Prostate gland (tissue), 2 donors: ENCODE results near the gene M1AP.

Experiments
- POLR2A ChIP-seq: fragments of 450-650 bp; IDR thresholded peaks from one replicate; pipeline ENCODE4 v1.6.1; 2016; ENCODE audit warnings: antibody characterized with exemption, mild to moderate bottlenecking
- POLR2AphosphoS5 ChIP-seq: sonication (generic); formaldehyde crosslinking; IDR thresholded peaks from one replicate; pipeline ENCODE4 v1.6.1; 2017; ENCODE audit warnings: antibody characterized with exemption
- TF ChIP-seq, protein P1 (sequence below), 4 experiments: fragments of 200-600 bp in 2 of 4; fragments of 450-650 bp in 2 of 4; sonication (generic) in 2 of 4; IDR thresholded peaks; 1 replicate in 3 of 4; 2 replicates in 1 of 4; pipeline ENCODE4 v1.5.1; 2016 to 2019; ENCODE audit warnings: antibody characterized with exemption in 4 of 4, mild to moderate bottlenecking in 2 of 4, moderate library complexity in 2 of 4

DNA sequence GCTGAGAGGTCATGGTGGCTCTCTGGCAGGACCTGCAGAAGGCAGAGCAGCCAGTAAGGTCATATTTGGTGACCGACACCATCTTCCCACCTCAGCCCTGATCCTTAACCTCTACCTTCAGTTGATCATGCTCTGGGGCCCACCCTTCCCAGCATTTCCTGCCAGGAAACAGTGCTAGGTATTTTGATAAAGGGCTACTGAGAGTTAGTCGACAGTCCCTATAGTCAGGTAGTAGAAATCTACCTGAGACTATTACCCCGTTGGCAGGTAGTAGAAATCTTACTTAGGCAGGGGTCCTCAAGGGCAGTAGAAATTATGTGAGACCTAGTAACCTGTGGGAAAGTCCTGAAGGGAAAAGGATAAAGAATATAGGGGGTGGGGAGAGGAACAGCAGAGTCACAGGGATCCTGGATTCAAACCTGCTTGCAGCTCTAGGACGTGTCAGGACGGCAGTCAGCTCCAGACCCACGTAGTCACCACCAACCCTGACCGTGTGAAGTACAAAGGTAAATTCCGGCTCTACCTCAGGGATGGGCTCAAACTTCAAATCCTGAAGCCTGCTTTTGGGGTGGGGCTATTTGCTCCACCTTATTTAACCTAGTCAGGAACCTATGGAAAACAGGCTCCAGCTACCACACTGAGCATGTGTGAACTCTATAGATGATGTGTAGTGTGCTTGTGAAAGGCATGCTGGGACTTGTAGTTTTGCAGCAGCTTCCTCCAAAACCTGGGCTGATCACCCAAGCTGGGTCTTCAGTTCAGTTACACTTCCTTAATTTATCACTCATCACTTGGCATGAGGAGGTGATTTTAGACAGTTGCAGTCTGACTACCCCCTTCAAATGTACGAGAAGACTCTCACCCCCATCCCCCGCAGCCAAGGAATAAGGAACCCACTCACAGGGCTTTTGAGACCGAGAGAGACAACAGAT lies 122.1 kb downstream of the M1AP start, which contains the start of gene DQX1:
- TF ChIP-seq POLR2A (no peak), POLR2AphosphoS5 (no peak)
- TF ChIP-seq, protein P1, sequence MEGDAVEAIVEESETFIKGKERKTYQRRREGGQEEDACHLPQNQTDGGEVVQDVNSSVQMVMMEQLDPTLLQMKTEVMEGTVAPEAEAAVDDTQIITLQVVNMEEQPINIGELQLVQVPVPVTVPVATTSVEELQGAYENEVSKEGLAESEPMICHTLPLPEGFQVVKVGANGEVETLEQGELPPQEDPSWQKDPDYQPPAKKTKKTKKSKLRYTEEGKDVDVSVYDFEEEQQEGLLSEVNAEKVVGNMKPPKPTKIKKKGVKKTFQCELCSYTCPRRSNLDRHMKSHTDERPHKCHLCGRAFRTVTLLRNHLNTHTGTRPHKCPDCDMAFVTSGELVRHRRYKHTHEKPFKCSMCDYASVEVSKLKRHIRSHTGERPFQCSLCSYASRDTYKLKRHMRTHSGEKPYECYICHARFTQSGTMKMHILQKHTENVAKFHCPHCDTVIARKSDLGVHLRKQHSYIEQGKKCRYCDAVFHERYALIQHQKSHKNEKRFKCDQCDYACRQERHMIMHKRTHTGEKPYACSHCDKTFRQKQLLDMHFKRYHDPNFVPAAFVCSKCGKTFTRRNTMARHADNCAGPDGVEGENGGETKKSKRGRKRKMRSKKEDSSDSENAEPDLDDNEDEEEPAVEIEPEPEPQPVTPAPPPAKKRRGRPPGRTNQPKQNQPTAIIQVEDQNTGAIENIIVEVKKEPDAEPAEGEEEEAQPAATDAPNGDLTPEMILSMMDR (IDR thresholded peaks at IDR 0.05): no peak
